Nephron (organoid): ENCODE data around the gene TXNIP.
"Not testable (repeated sequence)": the region's sequence is repeated elsewhere in the genome, so short reads cannot be mapped to it uniquely, and the experiment has no call there.

ENCODE experiments used
- H3K27ac Mint-ChIP-seq, 3 experiments: 2 replicates each; pipeline ENCODE4 v1.8.0; 2020; ENCODE audit warnings: mixed read lengths in 3 of 3, mild to moderate bottlenecking in 2 of 3, moderate library complexity in 1 of 3
- H3K27me3 Mint-ChIP-seq: 2 replicates; pipeline ENCODE4 v1.8.0; 2021; ENCODE audit warnings: low read depth, mild to moderate bottlenecking, moderate library complexity, mixed read lengths
- H3K36me3 Mint-ChIP-seq: 2 replicates; pipeline ENCODE4 v1.8.0; 2020; ENCODE audit warnings: low read depth, mixed read lengths
- H3K4me1 Mint-ChIP-seq: 2 replicates; pipeline ENCODE4 v1.8.0; 2020; ENCODE audit warnings: mixed read lengths
- H3K4me3 Mint-ChIP-seq, 3 experiments: 2 replicates each; pipeline ENCODE4 v1.8.0; 2020; ENCODE audit warnings: mild to moderate bottlenecking in 3 of 3, mixed read lengths in 3 of 3, moderate library complexity in 2 of 3
- H3K9me3 Mint-ChIP-seq: 2 replicates; pipeline ENCODE4 v1.8.0; 2020; ENCODE audit warnings: mixed read lengths
- TF ChIP-seq, protein P1 (sequence below), 3 experiments: fragments of 200-600 bp; sonication (generic); IDR thresholded peaks; one replicate each; pipeline ENCODE4 v1.5.0; 2021; ENCODE audit warnings: antibody characterized with exemption in 3 of 3; ENCODE audit not compliant: unreplicated experiment in 3 of 3

The TXNIP gene

DNA sequence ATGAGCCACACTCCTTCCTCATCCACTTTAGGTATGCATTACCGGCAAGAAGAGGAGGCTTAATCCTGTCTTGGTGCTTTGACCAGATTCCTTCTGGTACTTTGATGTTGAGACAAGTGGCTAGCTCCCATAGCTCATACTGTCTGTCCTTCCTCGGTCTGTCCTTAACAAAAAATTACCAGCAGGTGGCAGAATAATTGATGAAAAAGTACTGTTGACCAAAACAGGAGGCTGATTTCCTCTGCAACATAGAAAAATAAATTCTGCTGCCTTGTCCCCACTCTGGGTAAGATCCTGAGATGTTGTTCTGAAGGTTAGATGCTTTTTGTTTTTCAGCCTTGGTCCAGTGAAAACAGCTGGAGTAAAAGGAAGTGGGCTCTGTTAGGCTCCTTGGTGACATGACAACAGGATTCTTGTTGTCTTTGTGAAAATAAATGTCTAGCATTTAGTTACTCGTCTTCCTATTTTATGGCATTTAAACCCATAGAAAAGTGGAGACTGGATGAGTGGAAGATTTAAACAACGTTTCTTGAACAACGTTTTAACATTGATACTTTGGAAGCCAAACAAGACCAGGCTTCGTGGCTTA lies 36.3 kb upstream of the TXNIP start:
- Mint-ChIP-seq H3K36me3 (no peaks in the 10 kb centered on the region), H3K4me1 (peaks cover 26% of the 10 kb centered on the region), H3K27ac (peak overlapping the region in 1 of 3 experiments; percentile 54), H3K4me3 (peak overlapping the region in 2 of 3 experiments; percentile 1 to 45), H3K27me3 (peaks cover 3% of the 10 kb centered on the region), H3K9me3 (no peaks in the 10 kb centered on the region)
- TF ChIP-seq, protein P1, sequence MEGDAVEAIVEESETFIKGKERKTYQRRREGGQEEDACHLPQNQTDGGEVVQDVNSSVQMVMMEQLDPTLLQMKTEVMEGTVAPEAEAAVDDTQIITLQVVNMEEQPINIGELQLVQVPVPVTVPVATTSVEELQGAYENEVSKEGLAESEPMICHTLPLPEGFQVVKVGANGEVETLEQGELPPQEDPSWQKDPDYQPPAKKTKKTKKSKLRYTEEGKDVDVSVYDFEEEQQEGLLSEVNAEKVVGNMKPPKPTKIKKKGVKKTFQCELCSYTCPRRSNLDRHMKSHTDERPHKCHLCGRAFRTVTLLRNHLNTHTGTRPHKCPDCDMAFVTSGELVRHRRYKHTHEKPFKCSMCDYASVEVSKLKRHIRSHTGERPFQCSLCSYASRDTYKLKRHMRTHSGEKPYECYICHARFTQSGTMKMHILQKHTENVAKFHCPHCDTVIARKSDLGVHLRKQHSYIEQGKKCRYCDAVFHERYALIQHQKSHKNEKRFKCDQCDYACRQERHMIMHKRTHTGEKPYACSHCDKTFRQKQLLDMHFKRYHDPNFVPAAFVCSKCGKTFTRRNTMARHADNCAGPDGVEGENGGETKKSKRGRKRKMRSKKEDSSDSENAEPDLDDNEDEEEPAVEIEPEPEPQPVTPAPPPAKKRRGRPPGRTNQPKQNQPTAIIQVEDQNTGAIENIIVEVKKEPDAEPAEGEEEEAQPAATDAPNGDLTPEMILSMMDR (IDR thresholded peaks at IDR 0.05; ENCODE audit: unreplicated experiment in 3 of 3) = peak; percentile 47 to 50 (median 50)

DNA sequence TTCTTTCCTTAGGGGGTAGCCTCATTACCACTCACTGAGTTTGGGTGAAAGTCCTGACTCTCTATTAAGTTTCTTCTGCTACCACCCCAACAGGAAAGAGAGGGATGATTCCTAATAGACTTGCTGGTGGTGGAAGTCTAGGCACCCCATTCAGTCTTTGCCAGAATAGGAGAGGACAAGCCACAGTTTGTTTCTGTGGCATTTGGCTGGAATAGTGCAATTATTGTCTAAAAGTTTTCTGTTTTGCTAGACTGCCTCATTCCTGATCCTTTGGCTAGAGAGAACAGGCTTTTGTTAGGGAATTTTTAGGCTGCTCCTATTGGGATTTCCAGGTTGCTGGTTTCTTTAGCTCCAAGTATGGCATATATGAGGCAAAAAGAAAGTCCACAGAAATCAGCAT lies 35.1 kb upstream of the TXNIP start:
- Mint-ChIP-seq H3K27ac (no peak overlapping the region), H3K36me3 (no peaks in the 10 kb centered on the region), H3K27me3 (no peaks in the 10 kb centered on the region), H3K4me3 (no peak overlapping the region), H3K4me1 (peaks cover 24% of the 10 kb centered on the region), H3K9me3 (no peaks in the 10 kb centered on the region)
- TF ChIP-seq, protein P1 (IDR thresholded peaks at IDR 0.05; ENCODE audit: unreplicated experiment in 3 of 3) = no peak

DNA sequence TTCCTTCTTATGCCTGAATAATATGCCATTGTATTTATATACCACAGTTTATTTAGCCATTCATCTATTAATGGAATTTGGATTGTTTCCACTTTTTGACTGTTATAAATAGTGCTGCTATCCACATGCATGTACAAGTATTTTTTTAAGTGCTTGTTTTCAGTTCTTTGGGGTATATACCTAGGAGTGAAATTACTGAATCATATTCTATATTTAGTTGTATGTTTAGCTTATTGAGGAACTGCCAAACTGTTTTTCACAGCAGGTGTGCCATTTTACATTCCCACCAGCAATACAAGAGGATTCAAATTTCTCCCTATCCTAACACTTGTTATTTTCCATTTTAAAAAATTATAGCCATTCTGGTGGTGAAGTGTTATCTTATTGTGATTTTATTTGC lies 32.7 kb upstream of the TXNIP start:
- no peaks in the 10 kb centered on the region for H3K9me3 Mint-ChIP-seq
- H3K36me3 Mint-ChIP-seq = no peaks in the 10 kb centered on the region
- H3K27ac Mint-ChIP-seq = no peak overlapping the region
- H3K4me1 Mint-ChIP-seq = peaks cover 15% of the 10 kb centered on the region
- H3K27me3 Mint-ChIP-seq = no peaks in the 10 kb centered on the region
- TF ChIP-seq, protein P1 (IDR thresholded peaks at IDR 0.05; ENCODE audit: unreplicated experiment in 3 of 3) = no peak
- H3K4me3 Mint-ChIP-seq = no peak overlapping the region

DNA sequence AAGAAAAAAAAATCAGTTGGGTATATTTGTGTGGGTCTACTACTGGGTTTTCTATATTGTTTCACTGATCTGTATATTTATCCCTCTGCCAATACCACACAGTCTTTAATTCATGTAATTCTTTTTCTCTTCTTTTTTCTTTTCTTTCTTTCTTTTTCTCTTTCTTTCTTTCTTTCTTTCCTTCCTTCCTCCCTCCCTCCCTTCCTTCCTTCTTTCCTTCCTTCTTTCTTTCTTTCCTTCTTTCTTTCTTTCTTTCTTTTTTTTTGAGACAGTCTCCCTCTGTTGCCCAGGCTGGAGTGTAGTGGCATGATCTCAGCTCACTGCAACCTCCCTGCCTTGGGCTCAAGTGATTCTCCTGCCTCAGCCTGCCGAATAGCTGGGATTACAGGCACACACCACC lies 30.3 kb upstream of the TXNIP start:
- not testable (repeated sequence) for H3K36me3 Mint-ChIP-seq, H3K27me3 Mint-ChIP-seq, H3K4me3 Mint-ChIP-seq, H3K27ac Mint-ChIP-seq, H3K9me3 Mint-ChIP-seq
- peaks cover 11% of the 10 kb centered on the region for H3K4me1 Mint-ChIP-seq

DNA sequence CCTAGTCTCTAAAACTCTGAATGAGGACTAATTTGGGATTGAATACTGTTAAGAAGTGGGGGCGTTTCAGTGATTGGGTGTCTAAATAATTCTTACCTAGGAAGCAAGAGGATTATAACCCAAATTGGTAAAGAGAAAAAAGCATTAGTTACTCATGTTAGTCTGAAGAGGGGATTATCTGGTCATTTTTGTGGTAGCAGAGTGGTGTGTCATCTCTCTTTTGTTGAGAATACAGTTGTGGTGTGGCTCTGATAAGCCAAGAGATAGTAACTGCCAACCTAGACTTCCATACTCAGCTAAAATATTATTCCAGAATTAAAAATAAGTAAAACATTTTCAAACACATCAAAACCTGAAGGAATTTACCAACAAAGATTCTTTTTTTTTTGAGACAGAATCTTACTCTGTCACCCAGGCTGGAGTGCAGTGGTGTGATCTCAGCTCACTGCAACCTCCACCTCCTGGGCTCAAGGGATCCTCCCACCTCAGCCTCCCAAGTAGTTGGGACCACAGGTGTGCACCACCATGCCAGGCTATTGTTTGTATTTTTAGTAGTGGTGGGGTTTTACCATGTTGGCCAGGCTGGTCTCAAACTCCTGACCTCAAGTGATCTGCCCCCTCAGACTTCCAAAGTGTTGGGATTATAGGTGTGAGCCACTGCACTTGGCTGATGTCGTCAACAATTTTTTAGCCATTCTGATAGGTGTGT lies 29.6 kb upstream of the TXNIP start:
- not testable (repeated sequence) for H3K4me3 Mint-ChIP-seq, H3K27me3 Mint-ChIP-seq, H3K9me3 Mint-ChIP-seq, H3K27ac Mint-ChIP-seq, H3K36me3 Mint-ChIP-seq
- peaks cover 11% of the 10 kb centered on the region for H3K4me1 Mint-ChIP-seq

GRCh38 chr1:146022403-146023127 lies 26.2 kb upstream of the TXNIP start:
- TF ChIP-seq, protein P1 (IDR thresholded peaks at IDR 0.05; ENCODE audit: unreplicated experiment in 3 of 3) = no peak
- Mint-ChIP-seq H3K36me3 (no peaks in the 10 kb centered on the region), H3K9me3 (no peaks in the 10 kb centered on the region)

More at GRCh38 chr1:146022403-146023127, 26.2 kb upstream of the TXNIP start:
- Mint-ChIP-seq H3K27ac (peak overlapping the region; percentile 57 to 77 (median 60)), H3K4me1 (peaks cover 21% of the 10 kb centered on the region), H3K4me3 (peak overlapping the region in 1 of 3 experiments; percentile 92), H3K27me3 (peaks cover 41% of the 10 kb centered on the region)
